Upper lobe of left lung (tissue), 6 donors: ENCODE results near the gene TPRN. TPM values are rescaled to one million over a fixed set of nuclear protein-coding genes. Genes with fewer than 3 reads are reported as not detected.

Experiments used
- ATAC-seq, 2 donors: fragments of 200-7000 bp; cut with Tn5 transposase; one replicate each; pipeline ENCODE4 v1.9.1; 2022; ENCODE audit warnings: mild to moderate bottlenecking in 2 of 2, moderate library complexity in 2 of 2; ENCODE audit not compliant: low FRiP score in 2 of 2
- DNase-seq, 2 donors: peaks; one replicate each; pipeline ENCODE4 v3.0.0-alpha.2; 2019 to 2020
- H3K27ac ChIP-seq, 4 donors: fragments of 200-600 bp; sonication (generic); one replicate each; pipeline ENCODE4 v1.5.1; 2016 to 2019
- H3K27me3 ChIP-seq, 4 donors: fragments of 200-600 bp; sonication (generic); one replicate each; pipeline ENCODE4 v1.5.1; 2017 to 2019
- H3K36me3 ChIP-seq, 4 donors: fragments of 200-600 bp; sonication (generic); one replicate each; pipeline ENCODE4 v1.5.1; 2016 to 2019
- H3K4me1 ChIP-seq, 4 donors: fragments of 200-600 bp; sonication (generic); one replicate each; pipeline ENCODE4 v1.5.1; 2018 to 2019
- H3K4me3 ChIP-seq, 4 donors: fragments of 200-600 bp; sonication (generic); one replicate each; pipeline ENCODE4 v1.5.1; 2017 to 2019; ENCODE audit warnings: mild to moderate bottlenecking in 2 of 4, moderate library complexity in 1 of 4
- H3K9me3 ChIP-seq, 4 donors: fragments of 200-600 bp; sonication (generic); one replicate each; pipeline ENCODE4 v1.5.1; 2018 to 2019
- EP300 ChIP-seq, 4 donors: sonication (generic); formaldehyde crosslinking; IDR thresholded peaks; one replicate each; pipeline ENCODE4 v1.5.1; 2017; ENCODE audit warnings: antibody characterized with exemption in 4 of 4, control low read depth in 2 of 4
- POLR2A ChIP-seq, 4 donors: fragments of 450-650 bp; IDR thresholded peaks; one replicate each; pipeline ENCODE4 v1.5.1; 2016 to 2017; ENCODE audit warnings: antibody characterized with exemption in 4 of 4, mild to moderate bottlenecking in 2 of 4
- POLR2AphosphoS5 ChIP-seq, 2 donors: sonication (generic); formaldehyde crosslinking; IDR thresholded peaks; one replicate each; pipeline ENCODE4 v1.5.1; 2017; ENCODE audit warnings: antibody characterized with exemption in 2 of 2
- WGBS, 2 donors: methylation state at CpG; one replicate each; pipeline ENCODE4 v1.1.5; 2017 to 2018; 5-methylcytosine and 5-hydroxymethylcytosine counted together
- total RNA-seq, 6 donors: library from RNA; depleted of rRNA in 4 of 6; stranded (reverse); fragments of >200 nt in 4 of 6; gene quantifications; one replicate each; pipeline versions ENCODE4 v1.1.0 to v1.2.1, GENCODE V29; 2016 to 2021
- TF ChIP-seq, protein P1 (sequence below), 6 experiments: fragments of 450-650 bp in 4 of 6; fragments of 200-600 bp in 2 of 6; sonication (generic) in 2 of 6; IDR thresholded peaks; one replicate each; pipeline ENCODE4 v1.5.1; 2016 to 2019; ENCODE audit warnings: antibody characterized with exemption in 6 of 6
- donor health status: DM: no; HTN: no; CAD: no; lungs with moderate emphysema.
- donor health status: DM: no; HTN: yes; CAD: no; lungs with severe emphysema.

TPRN gene
- total RNA-seq, 6 donors from 2014 or later: 18.9 to 33.1 (median 27.1) TPM

DNA sequence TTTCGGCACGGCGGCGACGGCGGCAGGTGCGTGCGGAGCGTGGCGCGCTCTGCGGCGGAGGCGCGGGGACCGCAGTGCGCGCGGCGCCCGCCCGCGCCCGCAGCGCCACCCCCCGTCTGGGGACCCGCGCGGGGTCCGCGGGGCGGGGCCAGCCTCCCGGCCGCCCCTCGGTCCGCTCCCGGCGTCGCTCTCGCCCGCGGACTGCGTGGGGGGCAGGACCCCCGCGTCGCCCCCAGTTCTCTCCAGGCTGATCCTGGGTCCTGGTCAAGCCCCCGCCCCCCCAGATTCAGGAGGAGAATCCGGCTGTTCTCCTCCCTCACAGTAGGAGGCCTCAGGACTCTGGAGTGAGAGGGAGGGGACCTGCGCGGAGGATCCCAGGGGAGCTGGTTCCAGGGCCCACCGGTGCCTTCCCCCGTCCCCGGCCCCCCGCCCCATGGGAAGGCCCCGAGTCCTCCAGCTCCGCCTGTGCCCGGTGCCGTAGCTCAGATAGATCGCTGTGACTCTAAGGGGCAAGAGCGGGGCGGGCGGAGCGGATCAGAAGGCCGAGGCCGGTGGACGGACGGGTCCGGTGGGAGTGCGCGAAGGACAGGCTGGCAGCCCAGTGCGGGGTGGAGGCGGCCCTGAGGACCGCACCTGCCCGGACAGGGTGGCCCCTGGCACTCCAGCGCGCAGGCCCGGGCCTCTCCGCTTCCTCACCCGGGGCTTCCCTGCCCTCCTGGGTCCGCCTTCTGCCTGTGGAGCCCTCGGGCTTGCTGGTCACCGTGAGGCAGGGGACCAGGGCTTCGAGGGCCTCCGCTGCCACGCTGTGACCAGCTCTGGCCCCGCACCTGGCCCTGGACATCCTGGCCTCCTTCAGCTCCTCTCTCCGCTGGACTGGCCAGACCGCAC is 21.9 kb upstream of the TPRN start, which contains the start of gene RNF208:
Gene RNF208 (minus strand): TSS at position 51 of the 888 bp plus-strand sequence. CDS start 1,028 bp downstream, outside the sequence.
- H3K4me3 ChIP-seq: peak within 1 kb of the TSS; percentile 56 to 80 (median 68)
- DNase-seq: peak in 1 of 2 donors; percentile 88
- H3K27ac ChIP-seq: peak within 1 kb of the TSS; percentile 85 to 91 (median 89)
- peak in 1 of 2 donors; percentile 2 for ATAC-seq
- H3K36me3 ChIP-seq: no peaks in the 10 kb centered on the region
- TF ChIP-seq POLR2AphosphoS5 (IDR thresholded peaks at IDR 0.05) (no peak), POLR2A (IDR thresholded peaks at IDR 0.05) (no peak)
- TF ChIP-seq, protein P1, sequence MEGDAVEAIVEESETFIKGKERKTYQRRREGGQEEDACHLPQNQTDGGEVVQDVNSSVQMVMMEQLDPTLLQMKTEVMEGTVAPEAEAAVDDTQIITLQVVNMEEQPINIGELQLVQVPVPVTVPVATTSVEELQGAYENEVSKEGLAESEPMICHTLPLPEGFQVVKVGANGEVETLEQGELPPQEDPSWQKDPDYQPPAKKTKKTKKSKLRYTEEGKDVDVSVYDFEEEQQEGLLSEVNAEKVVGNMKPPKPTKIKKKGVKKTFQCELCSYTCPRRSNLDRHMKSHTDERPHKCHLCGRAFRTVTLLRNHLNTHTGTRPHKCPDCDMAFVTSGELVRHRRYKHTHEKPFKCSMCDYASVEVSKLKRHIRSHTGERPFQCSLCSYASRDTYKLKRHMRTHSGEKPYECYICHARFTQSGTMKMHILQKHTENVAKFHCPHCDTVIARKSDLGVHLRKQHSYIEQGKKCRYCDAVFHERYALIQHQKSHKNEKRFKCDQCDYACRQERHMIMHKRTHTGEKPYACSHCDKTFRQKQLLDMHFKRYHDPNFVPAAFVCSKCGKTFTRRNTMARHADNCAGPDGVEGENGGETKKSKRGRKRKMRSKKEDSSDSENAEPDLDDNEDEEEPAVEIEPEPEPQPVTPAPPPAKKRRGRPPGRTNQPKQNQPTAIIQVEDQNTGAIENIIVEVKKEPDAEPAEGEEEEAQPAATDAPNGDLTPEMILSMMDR (IDR thresholded peaks at IDR 0.05): peak in 1 of 6 experiments; percentile 7
- 7 to 12% methylated on average over 10 to 50 of the region's 88 CpGs for WGBS, 2 donors
- H3K27me3 ChIP-seq: peaks cover 0 to 4% (median 0%) of the 10 kb centered on the region in 4 donors
- no peaks in the 10 kb centered on the region for H3K9me3 ChIP-seq
- H3K4me1 ChIP-seq: peaks cover 33 to 66% (median 51%) of the 10 kb centered on the region in 4 donors

DNA sequence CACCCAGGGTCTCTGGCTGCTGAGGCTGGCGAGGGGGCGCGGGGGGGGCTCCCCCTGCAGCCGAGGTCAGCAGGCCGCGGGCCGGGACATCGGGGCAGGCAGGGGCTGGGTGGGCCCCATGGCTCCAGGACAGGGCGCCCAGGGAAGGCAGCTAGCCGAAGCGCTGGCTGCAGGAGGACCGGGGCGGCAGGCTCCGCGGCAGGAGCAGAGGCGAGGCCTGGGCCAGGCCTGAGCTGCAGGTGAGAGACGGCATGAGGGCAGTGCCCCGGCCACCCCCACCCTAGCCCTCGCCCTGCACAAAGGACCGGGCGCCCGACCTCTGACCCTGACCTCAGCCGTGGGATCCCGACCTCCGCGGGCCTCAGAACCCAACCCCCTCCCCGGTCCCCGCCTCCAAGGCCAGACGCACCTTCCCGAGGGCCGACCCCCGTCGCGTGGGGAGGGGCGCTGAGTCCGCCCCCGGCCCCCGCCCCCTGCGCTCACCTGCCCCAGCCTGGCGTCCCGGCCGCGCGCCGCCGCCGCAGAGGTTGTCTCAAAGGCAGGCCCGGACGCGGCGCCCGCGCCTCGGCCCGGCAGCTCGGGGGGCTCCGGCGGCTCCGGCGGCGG is 21.1 kb upstream of the TPRN start:
- no peaks in the 10 kb centered on the region for H3K9me3 ChIP-seq
- H3K4me1 ChIP-seq: peaks cover 40 to 66% (median 51%) of the 10 kb centered on the region in 4 donors
- H3K27me3 ChIP-seq: peaks cover 0 to 4% (median 0%) of the 10 kb centered on the region in 4 donors
- peak overlapping the region; percentile 22 to 66 (median 56) for H3K4me3 ChIP-seq
- no peak for ATAC-seq
- WGBS, 2 donors: 17% methylated on average over 14 of the region's 61 CpGs; no CpG with 5 or more reads in 1 of the 2 donors
- DNase-seq: peak in 1 of 2 donors; percentile 90
- H3K27ac ChIP-seq: peak overlapping the region in 2 of 4 donors; percentile 12 to 31
- TF ChIP-seq POLR2A (IDR thresholded peaks at IDR 0.05) (no peak), EP300 (IDR thresholded peaks at IDR 0.05) (no peak), POLR2AphosphoS5 (IDR thresholded peaks at IDR 0.05) (no peak)
- TF ChIP-seq, protein P1 (IDR thresholded peaks at IDR 0.05): no peak
- H3K36me3 ChIP-seq: no peaks in the 10 kb centered on the region

DNA sequence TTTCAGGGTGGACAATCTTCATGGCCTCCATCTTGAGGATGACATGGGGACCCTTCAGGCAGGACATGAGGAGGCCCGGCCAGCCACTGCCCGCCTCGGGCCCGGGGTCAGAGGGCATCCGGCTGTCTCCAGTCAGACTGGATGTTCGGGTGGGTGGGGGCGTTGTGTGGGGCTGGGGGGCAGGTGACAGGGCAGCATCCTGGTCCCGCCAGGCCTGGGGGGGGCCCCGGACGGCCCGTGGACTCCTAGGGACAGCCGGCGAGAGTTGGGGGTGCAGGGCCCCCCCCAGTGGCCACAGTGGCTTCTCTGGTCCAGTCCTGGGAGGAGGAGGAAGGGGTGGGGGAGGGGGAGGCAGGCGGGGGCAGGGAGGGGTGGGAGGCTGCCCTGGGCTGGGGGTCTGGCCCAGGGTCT is 20.6 kb upstream of the TPRN start:
- 87% methylated on average over 9 of the region's 14 CpGs; no CpG with 5 or more reads in 1 of the 2 donors for WGBS, 2 donors
- TF ChIP-seq EP300 (IDR thresholded peaks at IDR 0.05) (no peak), POLR2A (IDR thresholded peaks at IDR 0.05) (no peak), POLR2AphosphoS5 (IDR thresholded peaks at IDR 0.05) (no peak)
- TF ChIP-seq, protein P1 (IDR thresholded peaks at IDR 0.05): no peak
- peaks cover 41 to 65% (median 50%) of the 10 kb centered on the region in 4 donors for H3K4me1 ChIP-seq
- peak in 1 of 2 donors; percentile 77 for DNase-seq
- H3K36me3 ChIP-seq: peaks cover 0 to 4% (median 2%) of the 10 kb centered on the region in 4 donors
- peak overlapping the region in 3 of 4 donors; percentile 56 to 66 (median 56) for H3K4me3 ChIP-seq
- no peak for ATAC-seq
- peak overlapping the region in 1 of 4 donors; percentile 31 for H3K27ac ChIP-seq
- no peaks in the 10 kb centered on the region for H3K9me3 ChIP-seq
- H3K27me3 ChIP-seq: peaks cover 0 to 4% (median 0%) of the 10 kb centered on the region in 4 donors

DNA sequence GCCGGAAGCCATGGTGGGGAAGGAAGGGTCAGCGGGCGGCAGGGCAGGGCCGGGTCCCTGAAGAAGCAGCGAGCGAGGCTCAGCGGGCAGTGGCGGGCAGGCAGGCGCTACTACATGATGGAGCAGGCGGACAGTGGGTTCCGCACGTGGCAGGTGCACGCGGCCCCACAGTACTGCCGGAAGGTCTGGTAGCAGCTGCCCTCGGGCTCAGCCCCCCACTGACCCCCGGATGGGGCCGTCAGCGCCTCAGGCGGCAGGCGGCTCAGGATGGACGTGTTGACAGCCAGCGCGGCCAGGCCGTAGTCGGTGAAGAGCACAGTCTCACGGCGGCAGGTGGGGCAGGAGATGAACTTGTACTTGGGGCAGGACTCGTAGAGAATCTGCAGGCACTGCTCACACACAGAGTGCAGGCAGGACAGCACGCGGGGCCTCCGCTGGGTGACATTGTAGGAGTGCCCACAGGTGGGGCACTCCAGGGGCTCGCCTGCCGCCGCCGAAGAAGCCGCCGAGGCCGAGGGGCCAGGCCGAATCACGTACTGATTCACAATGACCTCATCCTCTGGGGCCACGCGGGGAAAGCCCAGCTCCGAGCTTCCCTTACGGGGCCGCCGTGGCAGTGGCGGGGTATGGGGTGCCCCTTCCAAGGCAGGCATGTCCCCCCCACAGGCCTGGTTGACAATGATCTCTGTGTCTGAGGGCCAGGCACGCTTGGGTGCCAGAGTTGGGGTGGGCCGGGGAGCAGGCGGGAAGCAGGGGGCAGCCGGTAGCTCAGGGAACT is 20.0 kb upstream of the TPRN start:
- WGBS, 2 donors: 93 to 94% methylated on average over 17 to 47 of the region's 52 CpGs
- peaks cover 0 to 4% (median 0%) of the 10 kb centered on the region in 4 donors for H3K27me3 ChIP-seq
- peaks cover 0 to 9% (median 3%) of the 10 kb centered on the region in 4 donors for H3K36me3 ChIP-seq
- TF ChIP-seq POLR2AphosphoS5 (IDR thresholded peaks at IDR 0.05) (no peak), EP300 (IDR thresholded peaks at IDR 0.05) (no peak), POLR2A (IDR thresholded peaks at IDR 0.05) (no peak)
- TF ChIP-seq, protein P1 (IDR thresholded peaks at IDR 0.05): no peak
- no peaks in the 10 kb centered on the region for H3K9me3 ChIP-seq
- DNase-seq: peak in 1 of 2 donors; percentile 85
- peaks cover 41 to 65% (median 50%) of the 10 kb centered on the region in 4 donors for H3K4me1 ChIP-seq
- H3K4me3 ChIP-seq: no peak overlapping the region
- no peak for ATAC-seq
- no peak overlapping the region for H3K27ac ChIP-seq
